HL-60 (cell line): ENCODE measurements around the gene OTUD7B.

Experiments used
- CTCF ChIP-seq: IDR thresholded peaks from one replicate; pipeline ENCODE4 v1.5.1; 2011; ENCODE audit warnings: low read length, control low read depth, inconsistent platforms; ENCODE audit not compliant: insufficient read depth
- POLR2AphosphoS5 ChIP-seq: IDR thresholded peaks from 2 replicates; pipeline ENCODE4 v1.6.1; 2012; ENCODE audit warnings: low read depth
- REST ChIP-seq: IDR thresholded peaks from 2 replicates; pipeline ENCODE4 v1.6.1; 2012; ENCODE audit warnings: low read depth; ENCODE audit not compliant: insufficient replicate concordance

GRCh38 chr1:149934356-149934755 lies 76.2 kb downstream of the OTUD7B start:
- TF ChIP-seq CTCF, result no peak
- TF ChIP-seq POLR2AphosphoS5, result no peak
- TF ChIP-seq REST, result no peak
